NCI-H510A (cell line): Measurements from ENCODE around the gene HDHD2.

Experiments
- DNase-seq: peaks from one replicate; lab custom pipeline; 2025; lab: John Stamatoyannopoulos, UW

The HDHD2 gene

DNA sequence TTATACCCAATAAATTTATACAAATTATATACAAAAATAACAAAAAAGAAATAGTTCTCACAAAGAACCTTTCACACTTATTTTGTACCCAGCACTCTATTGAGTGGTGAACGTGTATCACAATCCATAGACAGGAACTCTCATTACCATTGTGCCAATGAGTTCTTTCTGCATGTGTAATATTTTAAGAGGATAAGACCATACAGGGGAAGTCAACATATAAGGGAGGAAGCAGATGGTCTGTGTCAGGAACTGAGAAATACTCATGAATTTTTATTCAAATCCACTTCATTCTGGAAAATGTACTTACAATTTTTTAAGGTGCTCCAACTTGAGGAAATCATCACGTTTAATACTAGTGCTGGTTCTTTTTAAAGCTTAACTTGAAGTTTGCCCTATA lies 87.8 kb downstream of the HDHD2 start:
- no peak for DNase-seq
